Endothelial cell of umbilical vein (primary cell): ENCODE results near the gene C1QTNF8. TPM values are rescaled to one million over a fixed set of nuclear protein-coding genes. Genes with fewer than 3 reads are reported as not detected.

Source experiments
- BruUV-seq: library from RNA; stranded (reverse); fragments of 400-500 nt; replicated peaks from 2 replicates; lab custom pipeline; 2021; lab: Mats Ljungman, UMichigan
- CTCF ChIA-PET: fragments of 300-600, 350-600 bp; sonication (Branson Sonifier 250); formaldehyde crosslinking; loops from one replicate; lab custom pipeline; 2021; ENCODE audit warnings: antibody characterized with exemption, inconsistent platforms; lab: Charles Lee
- POLR2A ChIA-PET: fragments of 300-600, 350-600 bp; sonication (Branson Sonifier 250); formaldehyde crosslinking; loops from one replicate; lab custom pipeline; 2021; ENCODE audit warnings: antibody characterized with exemption, inconsistent platforms; lab: Charles Lee
- DNase-seq: peaks from one replicate; pipeline ENCODE4 v3.0.0-alpha.2; 2011; ENCODE audit warnings: low read depth, low spot score
- FAIRE-seq: peaks from 2 replicates; lab custom pipeline; 2011; peaks lifted over from hg19 to GRCh38; lab: Jason Lieb, UNC
- H2AFZ ChIP-seq: 2 replicates; pipeline ENCODE4 v1.6.0; 2012; ENCODE audit warnings: low read depth, low read length, control low read depth, inconsistent platforms
- H3K27ac ChIP-seq: 2 replicates; pipeline ENCODE4 v1.5.1; 2011; ENCODE audit warnings: low read depth, mild to moderate bottlenecking, control low read depth, low read length, moderate library complexity; ENCODE audit not compliant: insufficient read depth
- H3K27me3 ChIP-seq, 2 experiments: 2 replicates each; pipeline versions ENCODE4 v1.6.0 to v1.6.1; 2011; ENCODE audit warnings: low read length in 2 of 2, mixed read lengths in 1 of 2; ENCODE audit not compliant: control insufficient read depth in 2 of 2, insufficient read depth in 2 of 2
- H3K36me3 ChIP-seq, 2 experiments: 2 replicates in 1 of 2; 3 replicates in 1 of 2; pipeline ENCODE4 v1.5.1; 2011; ENCODE audit warnings: low read length in 2 of 2, mild to moderate bottlenecking in 1 of 2, moderate library complexity in 1 of 2; ENCODE audit not compliant: control insufficient read depth in 2 of 2, insufficient read depth in 2 of 2; ENCODE audit errors: extremely low read depth in 1 of 2
- H3K4me1 ChIP-seq: 3 replicates; pipeline ENCODE4 v1.5.1; 2011; ENCODE audit warnings: mild to moderate bottlenecking, low read length; ENCODE audit not compliant: control insufficient read depth, insufficient read depth; ENCODE audit errors: extremely low read depth
- H3K4me2 ChIP-seq: 2 replicates; pipeline ENCODE4 v1.6.1; 2011; ENCODE audit warnings: low read length, control low read depth, mixed read lengths; ENCODE audit not compliant: insufficient read depth
- H3K4me3 ChIP-seq, 3 experiments: fragments of 200-600 bp in 1 of 3; sonication (generic), shearing (Covaris generic) in 1 of 3; replicated peaks in 1 of 3; 2 replicates each; pipeline ENCODE4 v1.5.1; 2011 to 2016; ENCODE audit warnings: control low read depth in 3 of 3, low read length in 3 of 3, mild to moderate bottlenecking in 2 of 3, inconsistent platforms in 1 of 3, low read depth in 1 of 3, moderate library complexity in 1 of 3; ENCODE audit not compliant: insufficient read depth in 1 of 3
- H3K79me2 ChIP-seq: 2 replicates; pipeline ENCODE4 v1.6.0; 2012; ENCODE audit warnings: low read length, inconsistent platforms; ENCODE audit not compliant: control insufficient read depth, insufficient read depth
- H3K9ac ChIP-seq: replicated peaks from 2 replicates; pipeline ENCODE3; 2011; ENCODE audit warnings: low read length, control low read depth; ENCODE audit not compliant: insufficient read depth; ENCODE audit errors: extremely low read depth
- H3K9me1 ChIP-seq: replicated peaks from 3 replicates; pipeline ENCODE4 v1.6.0; 2011; ENCODE audit warnings: mild to moderate bottlenecking, low read length; ENCODE audit not compliant: control insufficient read depth, insufficient read depth; ENCODE audit errors: extremely low read depth
- H3K9me3 ChIP-seq: replicated peaks from 2 replicates; pipeline ENCODE4 v1.5.1; 2012; ENCODE audit warnings: low read length, inconsistent platforms; ENCODE audit not compliant: control insufficient read depth, insufficient read depth
- H4K20me1 ChIP-seq: replicated peaks from 2 replicates; pipeline ENCODE3; 2011; ENCODE audit warnings: mild to moderate bottlenecking, low read length; ENCODE audit not compliant: control insufficient read depth, insufficient read depth; ENCODE audit errors: extremely low read depth
- EZH2 ChIP-seq: IDR thresholded peaks from 2 replicates; pipeline ENCODE4 v1.6.1; 2012; ENCODE audit warnings: borderline replicate concordance, low read depth, mild to moderate bottlenecking, moderate library complexity, low read length, inconsistent platforms; ENCODE audit not compliant: severe bottlenecking
- FOS ChIP-seq: IDR thresholded peaks from 2 replicates; pipeline ENCODE4 v1.6.1; 2011; ENCODE audit warnings: mild to moderate bottlenecking, low read length, moderate library complexity, borderline replicate concordance; ENCODE audit not compliant: insufficient read depth
- GATA2 ChIP-seq: IDR thresholded peaks from 2 replicates; pipeline ENCODE4 v1.7.0; 2011; ENCODE audit warnings: low read depth, mild to moderate bottlenecking, moderate library complexity, mixed read lengths, low read length; ENCODE audit not compliant: insufficient read length, insufficient read depth
- JUN ChIP-seq: IDR thresholded peaks from 2 replicates; pipeline ENCODE4 v1.6.1; 2011; ENCODE audit warnings: borderline replicate concordance, low read depth; ENCODE audit not compliant: insufficient read length, insufficient read depth
- MAX ChIP-seq: IDR thresholded peaks from 2 replicates; pipeline ENCODE4 v1.6.1; 2011; ENCODE audit not compliant: insufficient read depth, insufficient read length
- MYC ChIP-seq: IDR thresholded peaks from one replicate; pipeline ENCODE4 v1.6.1; 2011; ENCODE audit warnings: mild to moderate bottlenecking, low read depth, low read length
- POLR2A ChIP-seq: IDR thresholded peaks from 2 replicates; pipeline ENCODE4 v1.6.1; 2012; ENCODE audit warnings: low read depth, mild to moderate bottlenecking, control low read depth, low read length
- POLR2AphosphoS5 ChIP-seq: IDR thresholded peaks from 2 replicates; pipeline ENCODE4 v1.6.1; 2012; ENCODE audit warnings: low read depth, mild to moderate bottlenecking, control low read depth, low read length, moderate library complexity; ENCODE audit not compliant: insufficient read depth
- dilution Hi-C: fragments of 300-500 bp; cut with MboI; formaldehyde crosslinking; loops from one replicate; pipeline ENCODE4 v1.15.0; 2019; ENCODE audit warnings: low sequenced_read_pairs; ENCODE audit not compliant: extremely low pct_ligation_motif_present
- intact Hi-C: fragments of 100-400 bp; cut with micrococcal nuclease; formaldehyde crosslinking; loops from one replicate; pipeline ENCODE4 v1.10.0; 2022
- polyA plus RNA-seq, 4 experiments: library from polyadenylated mRNA; depleted of rRNA in 3 of 4; stranded (reverse) in 3 of 4; unstranded in 1 of 4; fragments of >200 nt; gene quantifications; 2 replicates each; pipeline versions ENCODE4 v1.2.1 to v1.2.3, GENCODE V29; 2011 to 2012; ENCODE audit warnings: missing spikeins in 1 of 4
- total RNA-seq: library from RNA; stranded (reverse); gene quantifications from 2 replicates; pipeline ENCODE4 v1.2.3, GENCODE V29; 2021
- TF ChIP-seq, protein P1 (sequence below), 2 donors: IDR thresholded peaks; 1 replicate in 1 of 2; 2 replicates in 1 of 2; pipeline ENCODE4 v1.5.1; 2011; ENCODE audit warnings: low read length in 2 of 2, mild to moderate bottlenecking in 2 of 2, moderate library complexity in 2 of 2, control low read depth in 1 of 2, inconsistent platforms in 1 of 2, low read depth in 1 of 2; ENCODE audit not compliant: insufficient read depth in 1 of 2; ENCODE audit errors: extremely low read depth in 1 of 2

C1QTNF8 gene
- total and polyA plus RNA-seq, 2 donors (not counting 3 experiments of a cell fraction or from before 2014, with no cell fraction given): not detected

- Histone ChIP-seq H2AFZ (peak overlapping the region; percentile 28), H3K27ac (peak overlapping the region; percentile 61), H4K20me1 (no peaks in the 10 kb centered on the region), H3K27me3 (no peaks in the 10 kb centered on the region), H3K9me1 (no peaks in the 10 kb centered on the region), H3K79me2 (no peaks in the 10 kb centered on the region), H3K4me2 (no peak overlapping the region), H3K36me3 (no peaks in the 10 kb centered on the region), H3K9me3 (no peaks in the 10 kb centered on the region), H3K4me3 (no peak overlapping the region), H3K4me1 (peaks cover 30% of the 10 kb centered on the region), H3K9ac (no peak overlapping the region)
- CTCF ChIA-PET: interaction anchor here (0.6 to 2.3 kb wide), 3 partner anchors 8 to 25 kb away, joined by 3 to 16 read pairs (median 3); no protein-coding TSS in a partner anchor
- no TSS peak for BruUV-seq
- TF ChIP-seq EZH2 (no peak), POLR2A (no peak), JUN (peak; percentile 31), FOS (peak; percentile 86), MAX (peak; percentile 48), MYC (no peak), POLR2AphosphoS5 (peak; percentile 62), GATA2 (no peak)
- TF ChIP-seq, protein P1, sequence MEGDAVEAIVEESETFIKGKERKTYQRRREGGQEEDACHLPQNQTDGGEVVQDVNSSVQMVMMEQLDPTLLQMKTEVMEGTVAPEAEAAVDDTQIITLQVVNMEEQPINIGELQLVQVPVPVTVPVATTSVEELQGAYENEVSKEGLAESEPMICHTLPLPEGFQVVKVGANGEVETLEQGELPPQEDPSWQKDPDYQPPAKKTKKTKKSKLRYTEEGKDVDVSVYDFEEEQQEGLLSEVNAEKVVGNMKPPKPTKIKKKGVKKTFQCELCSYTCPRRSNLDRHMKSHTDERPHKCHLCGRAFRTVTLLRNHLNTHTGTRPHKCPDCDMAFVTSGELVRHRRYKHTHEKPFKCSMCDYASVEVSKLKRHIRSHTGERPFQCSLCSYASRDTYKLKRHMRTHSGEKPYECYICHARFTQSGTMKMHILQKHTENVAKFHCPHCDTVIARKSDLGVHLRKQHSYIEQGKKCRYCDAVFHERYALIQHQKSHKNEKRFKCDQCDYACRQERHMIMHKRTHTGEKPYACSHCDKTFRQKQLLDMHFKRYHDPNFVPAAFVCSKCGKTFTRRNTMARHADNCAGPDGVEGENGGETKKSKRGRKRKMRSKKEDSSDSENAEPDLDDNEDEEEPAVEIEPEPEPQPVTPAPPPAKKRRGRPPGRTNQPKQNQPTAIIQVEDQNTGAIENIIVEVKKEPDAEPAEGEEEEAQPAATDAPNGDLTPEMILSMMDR (IDR thresholded peaks at IDR 0.05; ENCODE audit: extremely low read depth in 1 of 2, insufficient read depth in 1 of 2, low read depth in 1 of 2, low read length in 2 of 2): no peak
- FAIRE-seq (peak; percentile 85), DNase-seq (peak; percentile 79)
- POLR2A ChIA-PET: no interaction called here
- intact Hi-C loops: no loop called here
- dilution Hi-C loops: no loop called here
Observed at GRCh38 chr16:1082266-1082951, 13.6 kb downstream of the C1QTNF8 start.
